CD4-positive, CD25-positive, alpha-beta regulatory T cell (primary cell): ENCODE results near the gene SPAG16. TPM values are rescaled to one million over a fixed set of nuclear protein-coding genes. Genes with fewer than 3 reads are reported as not detected.

Experiments used
- ATAC-seq, 2 donors: fragments of 150-1000 bp; cut with Tn5 transposase; one replicate each; pipeline ENCODE4 v1.10.0; 2021; ENCODE audit warnings: low read depth in 2 of 2, moderate number of reproducible peaks in 2 of 2, moderate library complexity in 1 of 2
- DNase-seq, 3 donors: peaks; one replicate each; pipeline versions ENCODE4 v3.0.0 to v3.0.0-alpha.2; 2012 to 2022; ENCODE audit warnings: mixed read lengths in 1 of 3
- H3K27ac ChIP-seq: one replicate; pipeline ENCODE4 v1.7.0; 2013; ENCODE audit warnings: mild to moderate bottlenecking, low read length; ENCODE audit not compliant: insufficient read depth, poor library complexity, severe bottlenecking
- H3K27me3 ChIP-seq: one replicate; pipeline ENCODE4 v1.7.0; 2013; ENCODE audit warnings: low read length; ENCODE audit not compliant: control insufficient read depth, insufficient read depth
- H3K36me3 ChIP-seq: one replicate; pipeline ENCODE4 v1.7.0; 2013; ENCODE audit warnings: mild to moderate bottlenecking, low read length, moderate library complexity; ENCODE audit not compliant: control insufficient read depth, insufficient read depth
- H3K4me1 ChIP-seq: 2 replicates; pipeline ENCODE4 v1.7.0; 2013; ENCODE audit warnings: mild to moderate bottlenecking, low read length; ENCODE audit not compliant: insufficient read depth, control insufficient read depth, poor library complexity, severe bottlenecking
- H3K4me3 ChIP-seq: one replicate; pipeline ENCODE4 v1.7.0; 2013; ENCODE audit warnings: low read depth, mild to moderate bottlenecking, low read length, moderate library complexity
- H3K9me3 ChIP-seq, 2 experiments: 1 replicate in 1 of 2; 2 replicates in 1 of 2; pipeline ENCODE4 v1.7.0; 2013; ENCODE audit warnings: low read length in 2 of 2, mild to moderate bottlenecking in 1 of 2, moderate library complexity in 1 of 2; ENCODE audit not compliant: control insufficient read depth in 2 of 2
- H3K27ac Mint-ChIP-seq, 3 donors: one replicate each; pipeline ENCODE4 v1.8.0; 2020 to 2022; ENCODE audit warnings: mild to moderate bottlenecking in 3 of 3, mixed read lengths in 3 of 3, moderate library complexity in 2 of 3
- H3K27me3 Mint-ChIP-seq: one replicate; pipeline ENCODE4 v1.8.0; 2022; ENCODE audit warnings: mild to moderate bottlenecking, mixed read lengths
- H3K36me3 Mint-ChIP-seq: one replicate; pipeline ENCODE4 v1.8.0; 2020; ENCODE audit warnings: mixed read lengths
- H3K4me1 Mint-ChIP-seq, 4 donors: one replicate each; pipeline ENCODE4 v1.8.0; 2020 to 2022; ENCODE audit warnings: mixed read lengths in 4 of 4, mild to moderate bottlenecking in 1 of 4
- H3K4me3 Mint-ChIP-seq, 4 donors: one replicate each; pipeline ENCODE4 v1.8.0; 2020 to 2022; ENCODE audit warnings: mild to moderate bottlenecking in 4 of 4, mixed read lengths in 4 of 4, moderate library complexity in 3 of 4
- H3K9me3 Mint-ChIP-seq, 7 donors: one replicate each; pipeline ENCODE4 v1.8.0; 2020 to 2022; ENCODE audit warnings: mixed read lengths in 7 of 7, mild to moderate bottlenecking in 3 of 7, moderate library complexity in 2 of 7
- polyA plus RNA-seq, 4 donors: library from polyadenylated mRNA; unstranded; fragments of 300-500 nt; fragmentation: Illumina TruSeq; gene quantifications; one replicate each; pipeline ENCODE4 v1.2.3, GENCODE V29; 2021
- total RNA-seq: library from RNA; stranded (reverse); gene quantifications from one replicate; pipeline ENCODE4 v1.2.3, GENCODE V29; 2022

The SPAG16 gene
- total and polyA plus RNA-seq, 5 donors from 2014 or later, result 7.7 to 21.1 (median 19.4) TPM

DNA sequence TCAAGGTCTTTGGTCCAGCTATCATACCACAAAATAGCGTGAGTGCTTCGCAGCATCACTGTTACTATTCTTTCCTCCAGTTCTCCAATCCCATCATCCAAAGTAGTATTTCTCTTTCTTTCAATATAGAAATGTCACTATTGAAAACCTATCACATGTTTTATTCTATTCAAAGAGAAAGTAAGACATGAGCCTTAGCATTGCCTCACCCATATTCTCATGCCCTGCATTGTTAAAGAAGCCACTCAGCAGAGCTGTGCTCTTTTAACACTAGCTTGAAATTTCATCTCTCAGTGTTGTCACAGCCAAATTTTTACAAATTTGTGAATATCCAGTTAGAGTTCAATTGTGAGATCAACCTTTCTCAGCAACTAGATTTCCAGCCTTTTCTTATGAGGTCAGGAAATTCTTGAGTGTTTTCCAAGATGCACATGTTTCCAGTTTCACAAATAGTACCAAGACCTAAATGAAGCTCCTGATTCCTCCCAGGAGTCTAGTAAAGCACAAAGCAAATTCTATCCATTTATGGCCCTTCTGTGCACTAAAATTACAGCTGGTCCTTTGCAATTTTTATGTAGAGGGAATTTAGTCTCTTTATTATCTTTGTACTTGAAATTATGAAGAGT, 343.7 kb downstream of the SPAG16 start:
- ATAC-seq (no peak), DNase-seq (no peak)
- no peaks in the 10 kb centered on the region for H3K36me3 Mint-ChIP-seq
- no peak overlapping the region for H3K27ac ChIP-seq
- H3K4me3 ChIP-seq, result no peak overlapping the region
- no peak overlapping the region for H3K4me3 Mint-ChIP-seq
- no peaks in the 10 kb centered on the region for H3K27me3 Mint-ChIP-seq
- H3K4me1 ChIP-seq, result no peaks in the 10 kb centered on the region
- H3K27ac Mint-ChIP-seq, result no peak overlapping the region
- H3K9me3 Mint-ChIP-seq, result peaks cover 0 to 16% (median 6%) of the 10 kb centered on the region in 7 donors
- H3K27me3 ChIP-seq, result no peaks in the 10 kb centered on the region
- H3K36me3 ChIP-seq, result no peaks in the 10 kb centered on the region
- peaks cover 0 to 5% of the 10 kb centered on the region in 2 experiments for H3K9me3 ChIP-seq
- no peaks in the 10 kb centered on the region for H3K4me1 Mint-ChIP-seq

DNA sequence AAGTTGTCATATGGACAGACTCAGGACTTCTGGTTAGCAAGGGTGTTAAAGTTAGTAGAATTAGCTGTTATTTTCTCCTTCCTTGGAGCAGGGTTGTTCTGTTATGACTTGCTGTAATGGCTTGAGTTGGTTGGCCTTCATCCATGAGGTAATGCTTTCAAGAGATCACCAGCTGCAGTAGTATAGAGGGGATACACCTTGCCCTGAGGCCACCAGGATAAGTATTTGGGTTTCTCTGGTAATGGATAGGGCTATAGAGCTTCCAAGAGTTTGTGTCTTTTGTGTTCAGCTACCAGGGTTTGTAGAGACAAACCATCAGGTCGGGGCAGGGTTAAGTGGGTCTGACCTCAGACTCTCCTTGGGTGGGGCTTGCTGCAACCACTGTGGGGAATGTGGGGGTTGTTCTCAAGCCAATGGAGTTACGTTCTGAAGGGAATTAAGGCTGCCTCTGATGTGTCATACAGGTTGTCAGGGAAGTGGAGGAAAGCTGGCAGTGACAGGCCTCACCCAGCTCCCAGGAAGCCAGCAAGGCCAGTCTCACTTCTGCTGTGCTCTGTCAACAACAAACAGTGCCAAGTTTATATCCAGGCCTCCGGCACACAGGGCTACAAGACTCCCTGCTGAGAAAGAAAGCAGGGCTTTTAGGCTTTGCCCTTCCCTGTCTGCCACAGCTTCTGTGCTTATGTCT, 356.6 kb downstream of the SPAG16 start:
- H3K4me1 ChIP-seq, result no peaks in the 10 kb centered on the region
- Mint-ChIP-seq H3K4me3 (no peak overlapping the region), H3K27me3 (peaks cover 4% of the 10 kb centered on the region), H3K9me3 (peaks cover 0 to 10% (median 2%) of the 10 kb centered on the region in 7 donors), H3K27ac (no peak overlapping the region), H3K4me1 (no peaks in the 10 kb centered on the region), H3K36me3 (no peaks in the 10 kb centered on the region)
- H3K27ac ChIP-seq, result no peak overlapping the region
- H3K4me3 ChIP-seq, result no peak overlapping the region
- no peaks in the 10 kb centered on the region for H3K9me3 ChIP-seq
- H3K27me3 ChIP-seq, result no peaks in the 10 kb centered on the region
- H3K36me3 ChIP-seq, result no peaks in the 10 kb centered on the region
- no peak for DNase-seq
- ATAC-seq, result no peak

DNA sequence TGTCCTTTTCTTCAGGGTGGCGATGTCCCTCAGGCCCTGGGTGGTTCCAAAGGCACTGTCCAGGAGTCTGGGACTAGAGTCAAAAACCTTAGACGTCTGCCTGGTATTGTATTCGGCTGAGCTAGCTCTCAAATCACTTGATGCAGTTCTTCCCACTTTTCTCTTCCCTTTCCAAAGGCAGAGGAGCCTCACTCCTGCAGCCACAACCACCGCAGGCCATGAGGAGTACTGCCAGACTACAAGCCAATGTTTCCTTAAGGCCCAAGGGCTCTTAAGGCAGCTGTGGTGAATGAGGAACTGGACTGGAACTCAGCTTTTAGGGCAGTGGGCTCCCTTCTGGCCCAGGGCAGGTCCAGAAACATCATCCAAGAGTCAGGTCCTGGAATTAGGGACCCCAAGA, 360.7 kb downstream of the SPAG16 start:
- no peaks in the 10 kb centered on the region for H3K36me3 Mint-ChIP-seq
- no peaks in the 10 kb centered on the region for H3K9me3 ChIP-seq
- peaks cover 4% of the 10 kb centered on the region for H3K27me3 Mint-ChIP-seq
- no peaks in the 10 kb centered on the region for H3K4me1 ChIP-seq
- no peaks in the 10 kb centered on the region for H3K36me3 ChIP-seq
- peaks cover 0 to 6% (median 0%) of the 10 kb centered on the region in 7 donors for H3K9me3 Mint-ChIP-seq
- H3K4me3 Mint-ChIP-seq, result no peak overlapping the region
- H3K27ac ChIP-seq, result no peak overlapping the region
- ATAC-seq, result no peak
- H3K4me1 Mint-ChIP-seq, result no peaks in the 10 kb centered on the region
- no peak overlapping the region for H3K27ac Mint-ChIP-seq
- no peak overlapping the region for H3K4me3 ChIP-seq
- no peak for DNase-seq
- no peaks in the 10 kb centered on the region for H3K27me3 ChIP-seq

DNA sequence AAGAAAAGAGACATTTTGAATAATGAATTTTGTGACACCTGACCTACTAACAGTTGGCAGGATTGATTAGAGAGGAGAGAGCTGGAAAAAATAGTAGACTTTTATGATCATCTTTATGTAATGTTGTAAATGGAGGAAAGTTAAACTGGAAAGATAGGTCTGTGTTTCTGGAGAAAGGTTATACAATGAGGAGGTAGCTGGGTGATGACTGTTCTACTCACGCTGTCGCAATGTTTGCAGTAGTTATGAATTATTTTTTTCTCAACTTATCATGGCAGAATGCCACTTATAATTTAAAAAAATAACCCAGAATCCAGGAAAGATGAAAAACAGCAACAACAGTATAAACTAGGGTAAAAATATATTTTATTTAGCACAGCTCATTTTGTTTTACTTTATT, 364.9 kb downstream of the SPAG16 start:
- no peaks in the 10 kb centered on the region for H3K9me3 ChIP-seq
- H3K36me3 ChIP-seq, result no peaks in the 10 kb centered on the region
- H3K4me3 Mint-ChIP-seq, result no peak overlapping the region
- no peak for DNase-seq
- H3K27me3 ChIP-seq, result no peaks in the 10 kb centered on the region
- no peaks in the 10 kb centered on the region for H3K4me1 Mint-ChIP-seq
- H3K36me3 Mint-ChIP-seq, result no peaks in the 10 kb centered on the region
- no peaks in the 10 kb centered on the region for H3K27me3 Mint-ChIP-seq
- peaks cover 0 to 2% (median 0%) of the 10 kb centered on the region in 7 donors for H3K9me3 Mint-ChIP-seq
- H3K27ac ChIP-seq, result no peak overlapping the region
- no peak overlapping the region for H3K27ac Mint-ChIP-seq
- ATAC-seq, result no peak
- no peaks in the 10 kb centered on the region for H3K4me1 ChIP-seq
- no peak overlapping the region for H3K4me3 ChIP-seq

DNA sequence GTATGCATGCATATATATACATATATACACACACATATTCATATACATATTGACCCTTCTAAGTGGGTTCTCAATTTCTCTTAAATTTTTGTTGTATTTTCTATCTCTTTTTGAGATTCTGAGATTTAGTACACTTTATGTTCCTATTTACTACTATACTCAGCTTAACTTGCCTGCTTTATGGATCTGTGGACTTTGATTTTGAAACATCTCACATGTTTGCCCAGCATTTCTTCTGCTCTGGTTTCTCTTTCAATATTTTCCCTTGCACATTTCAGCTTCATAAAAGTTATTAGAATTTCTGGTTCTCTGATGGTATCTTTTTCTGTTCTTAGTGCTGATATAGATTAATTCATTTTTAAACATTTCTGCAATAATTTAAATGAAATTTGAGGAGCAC, 380.6 kb downstream of the SPAG16 start:
- H3K4me3 ChIP-seq, result no peak overlapping the region
- H3K9me3 ChIP-seq, result peaks cover 8 to 11% of the 10 kb centered on the region in 2 experiments
- Mint-ChIP-seq H3K9me3 (peaks cover 0 to 8% (median 2%) of the 10 kb centered on the region in 7 donors), H3K27ac (no peak overlapping the region), H3K36me3 (no peaks in the 10 kb centered on the region), H3K4me3 (no peak overlapping the region), H3K27me3 (peaks cover 4% of the 10 kb centered on the region), H3K4me1 (no peaks in the 10 kb centered on the region)
- H3K27ac ChIP-seq, result no peak overlapping the region
- no peaks in the 10 kb centered on the region for H3K27me3 ChIP-seq
- no peaks in the 10 kb centered on the region for H3K4me1 ChIP-seq
- DNase-seq, result no peak
- no peaks in the 10 kb centered on the region for H3K36me3 ChIP-seq
- ATAC-seq, result no peak

DNA sequence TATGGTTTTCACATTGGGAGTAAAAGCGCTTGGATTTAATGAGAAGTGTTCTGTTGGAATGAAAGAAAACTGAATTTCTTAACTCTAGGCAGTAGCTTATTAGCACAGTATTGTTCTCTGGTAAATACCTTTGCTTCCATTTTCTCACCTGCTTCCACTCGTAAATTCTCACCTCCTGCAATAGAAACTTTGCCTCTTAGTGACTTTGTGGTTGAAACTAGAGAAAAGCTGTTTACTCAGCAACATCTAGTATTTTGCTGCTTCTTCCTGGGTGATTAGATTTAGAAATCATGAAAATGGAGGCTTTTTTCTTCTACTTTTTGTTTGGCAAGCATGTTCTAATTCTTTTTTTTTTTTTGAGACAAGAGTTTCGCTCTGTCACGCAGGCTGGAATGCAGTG, 385.4 kb downstream of the SPAG16 start:
- H3K27ac Mint-ChIP-seq, result no peak overlapping the region
- no peak overlapping the region for H3K4me3 Mint-ChIP-seq
- no peaks in the 10 kb centered on the region for H3K4me1 Mint-ChIP-seq
- no peak overlapping the region for H3K27ac ChIP-seq
- H3K27me3 Mint-ChIP-seq, result no peaks in the 10 kb centered on the region
- H3K9me3 Mint-ChIP-seq, result peaks cover 4 to 17% (median 6%) of the 10 kb centered on the region in 7 donors
- no peaks in the 10 kb centered on the region for H3K36me3 ChIP-seq
- no peak overlapping the region for H3K4me3 ChIP-seq
- no peaks in the 10 kb centered on the region for H3K4me1 ChIP-seq
- no peak for ATAC-seq
- no peaks in the 10 kb centered on the region for H3K27me3 ChIP-seq
- H3K36me3 Mint-ChIP-seq, result no peaks in the 10 kb centered on the region
- no peak for DNase-seq
- peaks cover 4 to 11% of the 10 kb centered on the region in 2 experiments for H3K9me3 ChIP-seq

DNA sequence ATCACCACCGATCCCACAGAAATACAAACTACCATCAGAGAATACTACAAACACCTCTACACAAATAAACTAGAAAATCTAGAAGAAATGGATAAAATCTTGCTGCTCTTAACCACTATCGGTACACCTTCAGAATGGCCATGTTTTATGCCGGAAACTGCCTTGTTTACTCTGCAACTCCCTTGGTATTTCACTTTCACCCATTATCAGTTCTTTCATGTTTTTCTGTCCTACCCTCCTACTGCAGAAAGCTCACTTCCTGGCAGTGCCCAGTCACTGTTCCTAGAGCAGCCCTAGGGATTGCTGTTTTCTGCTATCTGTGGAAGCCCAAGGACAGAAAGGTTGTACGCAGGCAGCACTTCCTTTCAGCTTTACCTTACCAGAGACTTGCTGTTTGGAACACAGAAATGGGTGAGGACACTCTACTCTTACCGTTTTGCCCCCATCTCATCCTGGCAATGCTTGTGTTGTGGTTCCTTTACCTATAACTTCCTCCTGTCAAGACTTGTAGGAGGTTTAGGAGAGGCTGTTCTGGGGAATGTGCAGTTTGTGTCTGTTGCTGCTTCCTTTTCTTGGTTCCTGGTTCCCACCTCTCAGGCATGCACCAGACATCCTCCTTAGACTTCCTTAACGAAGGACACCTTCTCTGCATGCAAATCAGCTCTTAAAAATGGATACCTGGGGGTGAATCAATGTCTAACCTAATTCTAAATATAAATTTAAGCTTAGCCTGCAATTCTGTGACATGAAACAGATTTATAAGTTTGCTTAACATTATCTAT, 394.4 kb downstream of the SPAG16 start:
- no peak overlapping the region for H3K27ac ChIP-seq
- no peaks in the 10 kb centered on the region for H3K36me3 ChIP-seq
- Mint-ChIP-seq H3K36me3 (no peaks in the 10 kb centered on the region), H3K27me3 (no peaks in the 10 kb centered on the region), H3K27ac (no peak overlapping the region), H3K9me3 (peaks cover 0 to 2% (median 0%) of the 10 kb centered on the region in 7 donors), H3K4me3 (no peak overlapping the region), H3K4me1 (peaks cover 0 to 5% (median 0%) of the 10 kb centered on the region in 4 donors)
- H3K4me3 ChIP-seq, result no peak overlapping the region
- H3K9me3 ChIP-seq, result no peaks in the 10 kb centered on the region
- no peaks in the 10 kb centered on the region for H3K27me3 ChIP-seq
- ATAC-seq (no peak), DNase-seq (no peak)
- no peaks in the 10 kb centered on the region for H3K4me1 ChIP-seq
